ENCODE data around the gene TRPM2. TPM values are rescaled to one million over a fixed set of nuclear protein-coding genes. Genes with fewer than 3 reads are reported as not detected.

Gene TRPM2
- polyA plus RNA-seq, 3 donors from 2014 or later: 3.0 to 11.1 (median 4.4) TPM

GRCh38 chr21:44454058-44454457, 100.6 kb downstream of the TRPM2 start:
- Mint-ChIP-seq H3K4me1 (peaks cover 8 to 10% of the 10 kb centered on the region in 2 donors), H3K36me3 (no peaks in the 10 kb centered on the region), H3K9me3 (peaks cover 0 to 6% (median 0%) of the 10 kb centered on the region in 6 donors), H3K4me3 (peak overlapping the region; percentile 67 to 81 (median 77)), H3K27ac (peak overlapping the region in 3 of 6 donors; percentile 6 to 66 (median 59)), H3K27me3 (ENCODE audit: low read depth in 3 of 3) (peaks cover 9 to 16% (median 11%) of the 10 kb centered on the region in 3 donors)
- DNase-seq: no peak

GRCh38 chr21:44454747-44455523, 101.5 kb downstream of the TRPM2 start, which contains the start of gene LRRC3:
Gene LRRC3 (plus strand): TSS chr21:44455510. CDS start chr21:44456645, 1,135 bp downstream.
- peak; percentile 61 to 71 (median 68) for DNase-seq
- Mint-ChIP-seq H3K36me3 (no peaks in the 10 kb centered on the region), H3K4me1 (peaks cover 8 to 10% of the 10 kb centered on the region in 2 donors), H3K27me3 (ENCODE audit: low read depth in 3 of 3) (peaks cover 7 to 15% (median 11%) of the 10 kb centered on the region in 3 donors), H3K27ac (peak within 1 kb of the TSS in 3 of 6 donors; percentile 54 to 66 (median 59)), H3K9me3 (peaks cover 0 to 6% (median 0%) of the 10 kb centered on the region in 6 donors), H3K4me3 (peak within 1 kb of the TSS; percentile 76 to 82 (median 78))

- Mint-ChIP-seq H3K27me3 (ENCODE audit: low read depth in 3 of 3) (peaks cover 8 to 15% (median 10%) of the 10 kb centered on the region in 3 donors), H3K4me1 (peaks cover 8 to 10% of the 10 kb centered on the region in 2 donors), H3K9me3 (peaks cover 0 to 6% (median 0%) of the 10 kb centered on the region in 6 donors), H3K36me3 (no peaks in the 10 kb centered on the region), H3K27ac (no peak overlapping the region), H3K4me3 (peak overlapping the region; percentile 70 to 82 (median 77))
- peak in 2 of 3 donors; percentile 11 to 25 for DNase-seq
Observed at GRCh38 chr21:44455524-44456213, 102.2 kb downstream of the TRPM2 start.

- Mint-ChIP-seq H3K36me3 (no peaks in the 10 kb centered on the region), H3K4me3 (peak overlapping the region; percentile 41 to 65 (median 50)), H3K27ac (no peak overlapping the region), H3K4me1 (peaks cover 8 to 10% of the 10 kb centered on the region in 2 donors), H3K9me3 (peaks cover 0 to 6% (median 0%) of the 10 kb centered on the region in 6 donors), H3K27me3 (ENCODE audit: low read depth in 3 of 3) (peaks cover 3 to 15% (median 9%) of the 10 kb centered on the region in 3 donors)
- DNase-seq: no peak
Observed at GRCh38 chr21:44456214-44456914, 102.9 kb downstream of the TRPM2 start.

GRCh38 chr21:44456915-44457736, 103.7 kb downstream of the TRPM2 start:
- Mint-ChIP-seq H3K27me3 (ENCODE audit: low read depth in 3 of 3) (peaks cover 2 to 13% (median 9%) of the 10 kb centered on the region in 3 donors), H3K36me3 (no peaks in the 10 kb centered on the region)

GRCh38 chr21:44458971-44459711, 105.7 kb downstream of the TRPM2 start:
- no peak for DNase-seq
- no peak overlapping the region for H3K4me3 Mint-ChIP-seq
- peak overlapping the region in 1 of 6 donors; percentile 53 for H3K27ac Mint-ChIP-seq
- H3K36me3 Mint-ChIP-seq: peaks cover 0 to 4% (median 0%) of the 10 kb centered on the region in 3 donors
- peaks cover 2 to 12% (median 7%) of the 10 kb centered on the region in 3 donors for H3K27me3 Mint-ChIP-seq (ENCODE audit: low read depth in 3 of 3)
- H3K9me3 Mint-ChIP-seq: no peaks in the 10 kb centered on the region
- peaks cover 8 to 9% of the 10 kb centered on the region in 2 donors for H3K4me1 Mint-ChIP-seq

More at GRCh38 chr21:44456915-44457736, 103.7 kb downstream of the TRPM2 start:
- no peak for DNase-seq
- Mint-ChIP-seq H3K4me1 (peaks cover 8 to 10% of the 10 kb centered on the region in 2 donors), H3K4me3 (peak overlapping the region; percentile 23 to 65 (median 54)), H3K27ac (no peak overlapping the region), H3K9me3 (peaks cover 0 to 6% (median 0%) of the 10 kb centered on the region in 6 donors)

GRCh38 chr21:44459712-44460440, 106.5 kb downstream of the TRPM2 start:
- no peak overlapping the region for H3K4me3 Mint-ChIP-seq
- H3K27ac Mint-ChIP-seq: no peak overlapping the region

GRCh38 chr21:44460441-44460755, 107.0 kb downstream of the TRPM2 start:
- Mint-ChIP-seq H3K36me3 (peaks cover 0 to 4% (median 0%) of the 10 kb centered on the region in 3 donors), H3K4me3 (no peak overlapping the region), H3K27me3 (ENCODE audit: low read depth in 3 of 3) (peaks cover 0 to 4% (median 4%) of the 10 kb centered on the region in 3 donors), H3K4me1 (no peaks in the 10 kb centered on the region), H3K27ac (no peak overlapping the region), H3K9me3 (no peaks in the 10 kb centered on the region)
- no peak for DNase-seq

More at GRCh38 chr21:44459712-44460440, 106.5 kb downstream of the TRPM2 start:
- Mint-ChIP-seq H3K4me1 (peaks cover 1% of the 10 kb centered on the region in 2 donors), H3K27me3 (ENCODE audit: low read depth in 3 of 3) (peaks cover 0 to 7% (median 4%) of the 10 kb centered on the region in 3 donors), H3K9me3 (no peaks in the 10 kb centered on the region), H3K36me3 (peaks cover 0 to 4% (median 0%) of the 10 kb centered on the region in 3 donors)
- no peak for DNase-seq

GRCh38 chr21:44461005-44461404, 107.6 kb downstream of the TRPM2 start:
- Mint-ChIP-seq H3K27ac (no peak overlapping the region), H3K4me1 (no peaks in the 10 kb centered on the region), H3K9me3 (no peaks in the 10 kb centered on the region), H3K36me3 (peaks cover 0 to 4% (median 0%) of the 10 kb centered on the region in 3 donors), H3K4me3 (no peak overlapping the region), H3K27me3 (ENCODE audit: low read depth in 3 of 3) (peaks cover 0 to 6% (median 4%) of the 10 kb centered on the region in 3 donors)
- no peak for DNase-seq

- Mint-ChIP-seq H3K27ac (no peak overlapping the region), H3K36me3 (peaks cover 0 to 4% (median 0%) of the 10 kb centered on the region in 3 donors), H3K27me3 (ENCODE audit: low read depth in 3 of 3) (peaks cover 0 to 6% (median 4%) of the 10 kb centered on the region in 3 donors), H3K4me3 (no peak overlapping the region), H3K9me3 (no peaks in the 10 kb centered on the region), H3K4me1 (no peaks in the 10 kb centered on the region)
- DNase-seq: no peak
Observed at GRCh38 chr21:44461464-44462001, 108.1 kb downstream of the TRPM2 start.

- H3K27ac Mint-ChIP-seq: no peak overlapping the region
- peaks cover 0 to 4% (median 3%) of the 10 kb centered on the region in 3 donors for H3K27me3 Mint-ChIP-seq (ENCODE audit: low read depth in 3 of 3)
- no peaks in the 10 kb centered on the region for H3K9me3 Mint-ChIP-seq
- peaks cover 0 to 4% (median 0%) of the 10 kb centered on the region in 3 donors for H3K36me3 Mint-ChIP-seq
- H3K4me1 Mint-ChIP-seq: no peaks in the 10 kb centered on the region
- H3K4me3 Mint-ChIP-seq: no peak overlapping the region
- DNase-seq: no peak
Observed at GRCh38 chr21:44462086-44462833, 108.8 kb downstream of the TRPM2 start.
